Activated CD4-positive, alpha-beta memory T cell treated with anti-CD3 and anti-CD28 coated beads for 36 hours (primary cell): ENCODE measurements around the gene MPP1. TPM values are rescaled to one million over a fixed set of nuclear protein-coding genes. Genes with fewer than 3 reads are reported as not detected.

Experiments used
- CTCF ChIA-PET: fragments of 350-600 bp; sonication (Branson Sonifier 250); formaldehyde crosslinking; loops from one replicate; lab custom pipeline; 2021; ENCODE audit warnings: antibody characterized with exemption, inconsistent platforms; lab: Charles Lee
- POLR2A ChIA-PET: fragments of 350-600 bp; sonication (Branson Sonifier 250); formaldehyde crosslinking; loops from one replicate; lab custom pipeline; 2021; ENCODE audit warnings: antibody characterized with exemption; lab: Charles Lee
- DNase-seq: peaks from one replicate; pipeline ENCODE4 v3.0.0-alpha.2; 2020
- H3K27ac Mint-ChIP-seq: one replicate; pipeline ENCODE4 v1.8.0; 2021; ENCODE audit warnings: mixed read lengths
- H3K27me3 Mint-ChIP-seq: one replicate; pipeline ENCODE4 v1.8.0; 2021; ENCODE audit warnings: mixed read lengths
- H3K36me3 Mint-ChIP-seq: one replicate; pipeline ENCODE4 v1.8.0; 2021; ENCODE audit warnings: mixed read lengths
- H3K4me1 Mint-ChIP-seq: one replicate; pipeline ENCODE4 v1.8.0; 2021; ENCODE audit warnings: low read depth, mixed read lengths
- H3K4me3 Mint-ChIP-seq: one replicate; pipeline ENCODE4 v1.8.0; 2021; ENCODE audit warnings: mild to moderate bottlenecking, mixed read lengths
- H3K9me3 Mint-ChIP-seq: one replicate; pipeline ENCODE4 v1.8.0; 2021; ENCODE audit warnings: mixed read lengths
- intact Hi-C: fragments of 100-400 bp; cut with micrococcal nuclease; formaldehyde crosslinking; loops from one replicate; pipeline ENCODE4 v1.15.1; 2023
- total RNA-seq, 2 experiments: library from RNA; stranded (reverse); gene quantifications; one replicate each; pipeline ENCODE4 v1.2.3, GENCODE V29; 2021

MPP1 gene
- total RNA-seq, 2 experiments from 2014 or later: 22.6 to 24.2 TPM

DNA sequence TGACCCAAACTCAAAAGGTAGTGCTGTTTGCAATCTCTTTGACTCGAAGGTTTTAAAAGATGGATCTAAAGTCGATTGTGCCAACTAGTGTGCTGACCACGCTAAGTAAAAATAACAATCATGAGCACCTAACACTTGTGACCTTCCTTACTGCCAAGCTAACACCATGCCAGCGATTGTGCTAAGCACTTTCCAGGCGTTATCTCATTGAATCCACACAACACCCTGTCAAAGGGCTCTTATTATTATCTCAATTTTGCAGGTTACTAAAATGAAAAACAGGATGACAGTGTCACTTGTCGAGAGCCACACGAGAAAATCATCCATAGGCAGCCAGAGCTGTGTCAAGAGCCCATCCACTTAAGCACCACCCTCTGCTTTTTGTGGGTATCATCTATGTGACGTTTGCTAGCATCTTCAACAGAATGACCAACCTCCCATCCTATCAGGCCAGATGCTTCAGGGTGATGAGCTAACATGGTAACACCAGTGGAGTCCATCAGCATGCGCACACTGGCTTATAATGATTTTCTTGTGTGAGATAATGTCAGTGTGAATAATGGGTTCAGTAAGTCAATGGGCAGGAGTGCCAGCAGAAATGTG lies 53.5 kb downstream of the MPP1 start:
- ChIA-PET CTCF (interaction anchor here (0.8 to 5.4 kb wide), 3 partner anchors 22 to 38 kb away, joined by 3 to 41 read pairs (median 3); no protein-coding TSS in a partner anchor), POLR2A (interaction anchor here (0.5 to 2.1 kb wide), 3 partner anchors 10 to 267 kb away, joined by 3 to 10 read pairs (median 5); partner anchors contain the start of gene DKC1)
- DNase-seq: no peak
- Mint-ChIP-seq H3K27ac (peak overlapping the region; percentile 19), H3K4me3 (peak overlapping the region; percentile 69), H3K4me1 (peaks cover 32% of the 10 kb centered on the region), H3K9me3 (no peaks in the 10 kb centered on the region), H3K27me3 (no peaks in the 10 kb centered on the region), H3K36me3 (no peaks in the 10 kb centered on the region)
- intact Hi-C loops: loop anchor here (1.0 kb wide), 1 partner anchor 11 kb away; the partner anchor contains the start of gene DKC1

DNA sequence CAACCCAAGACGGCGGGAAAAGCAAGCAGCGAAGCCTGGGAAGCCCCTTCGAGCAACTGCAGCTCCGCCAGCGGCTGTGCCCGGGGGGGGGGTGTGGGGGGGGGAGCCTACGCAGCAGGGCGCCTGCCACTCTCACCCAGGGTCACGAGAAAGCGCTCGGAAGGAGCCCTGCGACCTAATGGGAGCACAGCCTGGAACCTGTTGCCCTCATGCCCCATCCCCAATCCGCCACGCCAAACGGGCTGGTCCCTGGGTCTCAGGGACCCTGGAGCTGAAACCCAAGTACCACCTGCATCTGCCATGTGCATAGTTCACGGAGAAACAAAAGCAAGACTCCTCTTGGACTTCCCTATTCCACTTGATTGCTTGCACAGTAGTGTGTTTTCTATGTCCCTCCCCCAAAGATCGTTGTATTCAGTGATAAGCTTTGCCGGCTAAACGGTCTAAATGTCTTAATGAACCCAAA lies 54.0 kb downstream of the MPP1 start:
- Mint-ChIP-seq H3K9me3 (no peaks in the 10 kb centered on the region), H3K27me3 (no peaks in the 10 kb centered on the region), H3K4me3 (peak overlapping the region; percentile 69), H3K4me1 (peaks cover 32% of the 10 kb centered on the region), H3K27ac (peak overlapping the region; percentile 19), H3K36me3 (no peaks in the 10 kb centered on the region)
- POLR2A ChIA-PET: interaction anchor here (0.5 to 2.1 kb wide), 3 partner anchors 11 to 266 kb away, joined by 3 to 10 read pairs (median 5); partner anchors contain the start of gene DKC1
- DNase-seq: no peak
- CTCF ChIA-PET: interaction anchor here (0.8 to 5.4 kb wide), 7 partner anchors 11 to 88 kb away, joined by 3 to 49 read pairs (median 28); partner anchors contain the start of gene DKC1
- intact Hi-C loops: loop anchor here (1.0 kb wide), 1 partner anchor 11 kb away; the partner anchor contains the start of gene DKC1

DNA sequence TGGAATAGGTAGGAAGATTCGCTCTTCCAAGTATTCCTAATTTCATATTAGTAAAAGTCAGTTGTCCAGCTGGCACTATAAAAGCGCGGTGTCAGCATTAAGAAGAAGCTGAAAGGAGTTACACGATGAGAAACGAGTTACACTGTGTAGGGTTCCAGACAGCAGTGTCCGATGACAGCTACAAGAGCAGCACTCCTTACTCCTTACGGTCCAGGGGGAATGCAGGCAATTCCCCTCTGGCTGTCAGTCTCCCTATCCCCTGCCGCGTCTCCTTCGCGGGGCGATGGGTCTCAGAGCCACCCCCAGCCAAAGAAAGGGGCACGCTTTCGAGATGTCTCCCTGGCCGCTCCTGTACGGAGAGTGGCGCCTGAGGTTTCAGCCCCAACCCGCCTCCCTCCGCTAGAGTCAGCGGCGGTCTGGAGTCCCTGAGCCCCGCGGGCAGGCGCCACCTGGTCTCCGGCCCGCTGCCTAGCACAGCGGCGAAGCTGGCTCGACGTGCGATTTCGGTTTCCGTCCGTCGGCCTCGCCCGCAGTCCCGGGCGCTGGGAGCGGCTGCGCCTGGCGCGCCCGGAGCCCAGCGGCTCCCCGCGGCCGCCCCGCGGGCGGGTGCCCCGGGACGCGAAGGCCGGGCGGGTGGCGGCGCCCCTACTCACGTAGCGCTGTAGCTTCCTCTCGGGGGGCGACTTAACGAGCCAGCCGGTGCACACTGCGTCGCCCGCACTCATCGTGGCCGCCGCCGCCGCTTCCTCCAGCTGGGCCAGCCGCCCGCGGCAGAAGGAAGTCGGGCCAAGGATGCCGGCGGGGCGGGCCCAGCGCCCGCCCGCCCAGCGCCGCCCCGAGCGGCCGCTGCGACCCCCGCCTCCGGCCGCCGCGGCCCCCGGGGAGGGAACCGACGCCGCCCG lies 54.7 kb downstream of the MPP1 start, which contains the start of gene GAB3:
GAB3 (minus strand) TSS at position 777 of the 902 bp plus-strand sequence; CDS start at position 725, 52 bp downstream.
- CTCF ChIA-PET: interaction anchor here (0.5 to 5.4 kb wide), 11 partner anchors 12 to 89 kb away, joined by 3 to 49 read pairs (median 8); partner anchors contain the start of genes DKC1 and MPP1
- POLR2A ChIA-PET: interaction anchor here (1.3 to 2.1 kb wide), 2 partner anchors 12 to 38 kb away, joined by 5 to 10 read pairs; partner anchors contain the start of gene DKC1
- Mint-ChIP-seq H3K27ac (peak within 1 kb of the TSS; percentile 19), H3K4me3 (peak within 1 kb of the TSS; percentile 72), H3K27me3 (no peaks in the 10 kb centered on the region), H3K9me3 (no peaks in the 10 kb centered on the region), H3K4me1 (peaks cover 32% of the 10 kb centered on the region), H3K36me3 (no peaks in the 10 kb centered on the region)
- intact Hi-C loops: loop anchor here (1.0 kb wide), 1 partner anchor 12 kb away; the partner anchor contains the start of gene DKC1
- peak; percentile 51 for DNase-seq

DNA sequence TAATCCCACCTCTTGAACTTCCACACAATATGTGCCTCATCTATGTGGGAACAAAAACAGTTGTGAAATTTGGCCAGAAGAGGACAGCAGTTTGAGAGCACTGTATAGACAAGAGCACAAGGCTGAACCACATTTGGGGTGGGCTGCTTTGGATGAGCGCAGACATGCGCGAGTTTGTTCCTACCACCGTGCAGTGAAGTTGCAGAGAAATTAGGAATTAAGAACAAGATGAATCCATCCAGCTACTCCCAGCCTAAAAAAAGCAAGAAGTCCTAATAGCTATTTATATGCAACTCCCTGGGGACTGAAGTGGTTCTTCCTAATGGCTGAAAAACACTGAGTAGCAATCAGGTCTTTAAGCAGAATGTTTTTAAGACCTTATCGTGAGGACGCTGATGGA lies 55.4 kb downstream of the MPP1 start:
- POLR2A ChIA-PET: no interaction called here
- no peaks in the 10 kb centered on the region for H3K27me3 Mint-ChIP-seq
- no peak for DNase-seq
- CTCF ChIA-PET: interaction anchor here (1.1 to 5.4 kb wide), 9 partner anchors 11 to 90 kb away, joined by 3 to 49 read pairs (median 27); no protein-coding TSS in a partner anchor
- peaks cover 32% of the 10 kb centered on the region for H3K4me1 Mint-ChIP-seq
- no peak overlapping the region for H3K27ac Mint-ChIP-seq
- peak overlapping the region; percentile 72 for H3K4me3 Mint-ChIP-seq
- intact Hi-C loops: no loop called here
- H3K9me3 Mint-ChIP-seq: peaks cover 2% of the 10 kb centered on the region
- H3K36me3 Mint-ChIP-seq: peaks cover 2% of the 10 kb centered on the region

DNA sequence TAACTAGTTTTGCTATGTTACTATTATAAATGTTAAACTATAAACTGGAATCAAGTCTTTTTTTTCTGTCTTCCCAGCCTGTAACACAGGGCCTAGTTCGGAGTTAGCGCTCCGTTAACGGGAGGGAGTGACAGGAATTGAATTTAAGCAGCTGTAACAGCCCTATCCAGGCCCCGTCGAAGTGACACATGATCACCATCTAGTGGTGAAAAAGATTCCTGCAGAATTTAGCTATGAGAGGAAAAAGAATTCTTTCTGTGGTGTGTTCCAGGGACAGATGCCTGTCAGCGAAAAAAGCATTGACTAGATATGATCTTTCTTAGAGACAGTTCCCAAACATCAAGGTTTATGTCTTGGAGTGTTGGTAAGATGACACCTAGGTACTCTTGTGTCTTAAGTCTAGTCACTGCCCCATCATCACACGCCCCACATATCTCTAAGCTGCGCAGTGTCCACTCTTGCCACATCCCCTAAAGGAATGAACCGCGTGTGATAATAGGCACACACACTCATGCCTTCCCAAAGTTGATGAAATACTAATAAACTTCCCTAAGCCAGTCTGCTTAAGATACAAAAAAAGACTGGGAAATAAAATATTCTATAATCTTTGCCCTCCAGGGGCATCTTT lies 56.5 kb downstream of the MPP1 start:
- CTCF ChIA-PET: interaction anchor here (0.6 to 5.4 kb wide), 17 partner anchors 10 to 152 kb away, joined by 3 to 49 read pairs (median 7); partner anchors contain the start of genes DKC1 and SMIM9
- Mint-ChIP-seq H3K27me3 (no peaks in the 10 kb centered on the region), H3K27ac (no peak overlapping the region), H3K36me3 (peaks cover 2% of the 10 kb centered on the region), H3K9me3 (peaks cover 2% of the 10 kb centered on the region), H3K4me3 (peak overlapping the region; percentile 39), H3K4me1 (peaks cover 35% of the 10 kb centered on the region)
- POLR2A ChIA-PET: interaction anchor here (1.0 to 1.8 kb wide), 5 partner anchors 17 to 36 kb away, joined by 3 to 6 read pairs (median 4); no protein-coding TSS in a partner anchor
- intact Hi-C loops: loop anchor here (1.0 kb wide), 1 partner anchor 30 kb away; no protein-coding TSS in a partner anchor
- DNase-seq: peak; percentile 53

DNA sequence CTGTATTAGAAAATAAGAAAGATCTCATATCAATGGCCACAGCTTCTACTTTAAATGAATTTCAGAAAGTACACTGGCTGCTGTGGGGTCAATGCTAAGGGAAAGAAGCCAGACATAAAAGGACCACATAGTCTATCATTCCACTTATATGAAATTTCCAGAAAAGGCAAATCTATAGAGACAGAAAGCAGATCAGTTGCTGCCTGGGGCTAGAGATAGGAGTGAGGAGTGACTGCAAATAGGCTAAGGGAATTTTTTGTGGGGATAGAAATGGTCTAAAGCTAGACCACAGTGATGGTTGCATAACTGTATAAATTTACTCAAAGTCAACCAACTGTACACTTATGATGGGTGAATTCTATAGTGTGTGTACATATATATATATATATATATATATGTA lies 62.7 kb downstream of the MPP1 start:
- Mint-ChIP-seq H3K4me1 (peaks cover 20% of the 10 kb centered on the region), H3K27ac (no peak overlapping the region), H3K4me3 (no peak overlapping the region), H3K9me3 (peaks cover 2% of the 10 kb centered on the region), H3K27me3 (no peaks in the 10 kb centered on the region), H3K36me3 (peaks cover 2% of the 10 kb centered on the region)
- intact Hi-C loops: no loop called here
- no peak for DNase-seq
- ChIA-PET CTCF (no interaction called here), POLR2A (no interaction called here)

DNA sequence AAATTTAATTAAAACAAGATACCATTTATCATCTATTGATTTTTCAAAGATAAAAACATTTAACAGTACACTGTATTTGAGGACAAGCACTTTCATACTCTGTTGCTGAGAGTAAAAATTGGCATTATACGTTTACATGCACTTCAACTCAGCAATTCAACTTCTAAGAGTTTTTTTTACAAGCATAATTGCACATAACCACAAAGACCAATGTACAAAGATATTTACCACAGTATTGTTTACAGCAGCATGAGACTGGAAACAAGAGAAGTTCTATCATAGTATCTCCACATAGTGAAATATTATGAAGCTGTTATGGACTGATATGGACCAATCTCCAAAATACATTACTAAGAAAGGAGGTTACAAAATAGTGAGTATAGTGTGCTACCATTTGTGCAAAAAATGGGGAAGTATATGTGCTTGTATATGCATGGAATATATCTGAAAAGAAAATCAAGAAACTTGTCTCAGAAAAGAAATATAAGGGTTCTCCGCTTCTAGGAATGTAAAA lies 65.3 kb downstream of the MPP1 start:
- Mint-ChIP-seq H3K4me3 (no peak overlapping the region), H3K9me3 (no peaks in the 10 kb centered on the region), H3K4me1 (peaks cover 43% of the 10 kb centered on the region), H3K27ac (no peak overlapping the region), H3K36me3 (no peaks in the 10 kb centered on the region), H3K27me3 (no peaks in the 10 kb centered on the region)
- CTCF ChIA-PET: interaction anchor here (1.0 to 5.7 kb wide), 2 partner anchors 9 to 21 kb away, joined by 3 to 49 read pairs; partner anchors contain the start of gene GAB3
- POLR2A ChIA-PET: no interaction called here
- no peak for DNase-seq
- intact Hi-C loops: no loop called here

DNA sequence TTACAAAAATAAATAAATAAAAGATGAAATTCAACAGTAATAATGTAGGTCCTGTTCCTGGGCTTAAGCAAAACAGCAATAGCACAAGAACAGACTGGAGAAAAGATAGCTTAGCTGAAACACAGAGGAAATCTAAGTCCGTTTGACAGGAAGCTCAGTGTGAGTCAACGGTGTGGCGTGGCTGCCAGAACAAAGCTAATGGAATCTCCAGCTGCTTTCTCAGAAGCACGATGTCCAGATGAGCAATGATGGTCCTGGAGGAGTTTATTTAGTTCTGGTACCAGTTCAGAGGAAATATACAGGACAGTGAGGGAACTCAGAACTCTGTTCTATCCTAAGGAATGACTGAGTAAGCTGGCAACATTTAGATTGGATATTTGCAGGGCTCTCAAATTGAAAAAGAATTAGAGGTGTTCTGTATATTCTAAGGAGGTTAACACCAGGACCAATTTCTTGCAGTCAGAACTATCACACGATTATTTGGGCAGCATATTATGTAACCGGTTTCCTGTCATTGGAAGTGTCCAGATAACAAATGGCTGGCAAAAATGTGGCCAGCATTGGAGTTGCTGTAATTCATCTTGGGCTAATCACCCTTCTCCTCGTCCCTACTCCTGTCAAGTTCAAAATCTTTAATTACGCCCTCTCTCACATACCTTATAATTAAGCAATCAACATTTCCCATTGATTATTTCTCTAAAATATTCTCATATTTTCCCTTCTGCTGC lies 67.1 kb downstream of the MPP1 start:
- POLR2A ChIA-PET: interaction anchor here (1.2 kb wide), 1 partner anchor 19 kb away, joined by 5 read pairs; no protein-coding TSS in a partner anchor
- CTCF ChIA-PET: interaction anchor here (1.1 to 5.7 kb wide), 3 partner anchors 11 to 25 kb away, joined by 4 to 49 read pairs (median 6); partner anchors contain the start of gene GAB3
- no peak overlapping the region for H3K4me3 Mint-ChIP-seq

DNA sequence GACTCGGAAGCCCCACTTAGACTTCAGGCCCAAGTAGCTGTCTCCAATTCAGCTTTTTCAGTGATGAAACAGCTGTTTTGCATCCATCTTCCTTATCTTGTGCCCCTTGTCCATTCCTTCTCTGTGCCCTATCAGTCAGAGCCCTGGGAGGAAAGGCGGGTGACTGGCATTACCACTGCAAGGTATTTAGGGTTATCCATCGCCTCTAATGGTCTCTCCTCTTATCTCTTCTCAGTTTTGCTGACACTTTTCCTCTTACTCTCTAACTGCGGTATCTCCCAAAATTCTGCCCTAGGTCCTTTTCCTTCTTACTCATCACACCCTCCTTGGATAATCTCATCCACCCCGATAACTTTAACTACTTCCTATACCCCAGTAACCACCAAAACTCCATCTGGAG lies 68.1 kb downstream of the MPP1 start:
- Mint-ChIP-seq H3K4me3 (no peak overlapping the region), H3K4me1 (peaks cover 66% of the 10 kb centered on the region), H3K9me3 (no peaks in the 10 kb centered on the region), H3K27ac (peak overlapping the region; percentile 61), H3K27me3 (no peaks in the 10 kb centered on the region), H3K36me3 (no peaks in the 10 kb centered on the region)
- DNase-seq: no peak
- ChIA-PET CTCF (interaction anchor here (1.4 to 5.7 kb wide), 2 partner anchors 12 to 18 kb away, joined by 4 to 49 read pairs; partner anchors contain the start of gene GAB3), POLR2A (interaction anchor here (1.2 kb wide), 1 partner anchor 18 kb away, joined by 5 read pairs; no protein-coding TSS in a partner anchor)
- intact Hi-C loops: no loop called here

More for the DNA sequence above, 67.1 kb downstream of the MPP1 start:
- H3K27ac Mint-ChIP-seq: peak overlapping the region; percentile 70
- no peaks in the 10 kb centered on the region for H3K36me3 Mint-ChIP-seq
- H3K4me1 Mint-ChIP-seq: peaks cover 56% of the 10 kb centered on the region
- intact Hi-C loops: no loop called here
- no peaks in the 10 kb centered on the region for H3K9me3 Mint-ChIP-seq
- peak; percentile 45 for DNase-seq
- H3K27me3 Mint-ChIP-seq: no peaks in the 10 kb centered on the region
